Pancreas (tissue), 10 donors: ENCODE measurements around the gene YIPF7. TPM values are rescaled to one million over a fixed set of nuclear protein-coding genes. Genes with fewer than 3 reads are reported as not detected.
A peak's percentile ranks its signal among the peaks of the same experiment; 100 is the strongest.

Experiments used
- ATAC-seq, 4 donors: fragments of 200-7000 bp; cut with Tn5 transposase; one replicate each; pipeline versions ENCODE4 v1.8.0 to v1.9.1; 2020; ENCODE audit warnings: mild to moderate bottlenecking in 4 of 4, moderate library complexity in 4 of 4
- DNase-seq, 6 donors: peaks; one replicate each; pipeline ENCODE4 v3.0.0-alpha.2; 2020
- FAIRE-seq: peaks from 2 replicates; lab custom pipeline; 2012; peaks lifted over from hg19 to GRCh38; lab: Jason Lieb, UNC
- H3K27ac ChIP-seq, 4 donors: fragments of 200-600 bp; sonication (generic); 1 replicate in 3 of 4; 2 replicates in 1 of 4; pipeline versions ENCODE4 v1.5.0 to v1.8.0; 2020
- H3K27me3 ChIP-seq, 4 donors: fragments of 200-600 bp; one replicate each; pipeline ENCODE4 v1.8.0; 2021
- H3K36me3 ChIP-seq, 3 donors: fragments of 200-600 bp; sonication (generic) in 1 of 3; one replicate each; pipeline versions ENCODE4 v1.5.0 to v1.8.0; 2020 to 2021
- H3K4me1 ChIP-seq, 3 donors: fragments of 200-600 bp; one replicate each; pipeline ENCODE4 v1.8.0; 2021
- H3K4me3 ChIP-seq, 4 donors: fragments of 200-600 bp; sonication (generic) in 2 of 4; one replicate each; pipeline versions ENCODE4 v1.5.0 to v1.8.0; 2020 to 2021
- H3K9me3 ChIP-seq, 4 donors: fragments of 200-600 bp; one replicate each; pipeline ENCODE4 v1.8.0; 2021
- CTCF ChIP-seq, 4 donors: fragments of 200-600 bp; sonication (generic) in 3 of 4; IDR thresholded peaks; one replicate each; pipeline versions ENCODE4 v1.5.0 to v1.8.0; 2021; ENCODE audit warnings: antibody characterized with exemption in 4 of 4
- WGBS, 2 donors: extraction: QIAGEN DNeasy Blood & Tissue Kit; methylation state at CpG; one replicate each; pipeline ENCODE4 v1.1.7; 2013; 5-methylcytosine and 5-hydroxymethylcytosine counted together
- intact Hi-C, 3 donors: fragments of 100-400 bp; cut with DNase I; formaldehyde crosslinking; loops; one replicate each; pipeline versions ENCODE4 v1.11.1 to v1.14.2; 2022
- polyA plus RNA-seq, 2 donors: library from polyadenylated mRNA; stranded (reverse); fragments of 200-250 nt; gene quantifications; one replicate each; pipeline ENCODE4 v1.2.3, GENCODE V29; 2013
- total RNA-seq, 6 donors: library from RNA; stranded (reverse); fragmentation: NEBNext Ultra II Directional in 4 of 6; extraction: Animal tissue kit (Norgen Biotek cat#: 25700) in 4 of 6; gene quantifications; one replicate each; pipeline versions ENCODE4 v1.2.1 to v1.2.4, GENCODE V29; 2021 to 2023
- donor health status: healthy with polysubstance abuse.
- donor health status: DM: no; HTN: no; CAD: no; lungs with moderate emphysema.
- donor health status: DM: no; HTN: no; CAD: no.
- donor health status: control.
- donor health status: control.
- donor health status: Bipolar disorder and iron deficiency.
- donor health status: DM: yes; HTN: yes; CAD: no.
- donor health status: DM: no; HTN: no; CAD: no.
- donor health status: DM: no; HTN: no; CAD: no.
- donor health status: DM: yes; HTN: yes; CAD: no.

YIPF7 gene
- total and polyA plus RNA-seq, 8 donors, result 0.14 TPM; not detected in 7

GRCh38 chr4:44678094-44679041 lies 26.9 kb upstream of the YIPF7 start, which contains the start of gene GUF1:
GUF1 (plus strand) TSS chr4:44678420; CDS start chr4:44678623, 203 bp downstream.
- DNase-seq, result peak; percentile 85 to 96 (median 89)

GRCh38 chr4:44675366-44675765 lies 23.9 kb upstream of the YIPF7 start:
- no peak overlapping the region for H3K27ac ChIP-seq
- ATAC-seq (no peak), FAIRE-seq (no peak), DNase-seq (no peak)
- no peaks in the 10 kb centered on the region for H3K27me3 ChIP-seq
- peaks cover 5 to 11% (median 6%) of the 10 kb centered on the region in 3 donors for H3K4me1 ChIP-seq
- WGBS, 2 donors, result 54 to 62% methylated on average over 5 of the region's 5 CpGs
- H3K9me3 ChIP-seq, result no peaks in the 10 kb centered on the region
- intact Hi-C loops, result no loop called here
- no peak for TF ChIP-seq CTCF (IDR thresholded peaks at IDR 0.05)
- no peaks in the 10 kb centered on the region for H3K36me3 ChIP-seq
- H3K4me3 ChIP-seq, result no peak overlapping the region

More at GRCh38 chr4:44678094-44679041, 26.9 kb upstream of the YIPF7 start, which contains the start of gene GUF1:
- peaks cover 5 to 23% (median 6%) of the 10 kb centered on the region in 3 donors for H3K4me1 ChIP-seq
- H3K27ac ChIP-seq, result peak within 1 kb of the TSS; percentile 82 to 91 (median 86)
- H3K27me3 ChIP-seq, result no peaks in the 10 kb centered on the region
- H3K36me3 ChIP-seq, result peaks cover 0 to under 1% (median 0%) of the 10 kb centered on the region in 3 donors
- H3K4me3 ChIP-seq, result peak within 1 kb of the TSS; percentile 70 to 85 (median 78)
- no peak for TF ChIP-seq CTCF (IDR thresholded peaks at IDR 0.05)
- 0 to 1% methylated on average over 57 of the region's 57 CpGs for WGBS, 2 donors
- H3K9me3 ChIP-seq, result no peaks in the 10 kb centered on the region
- intact Hi-C loops, result no loop called here
- ATAC-seq (peak; percentile 95 to 99 (median 98)), FAIRE-seq (peak; percentile 85)

GRCh38 chr4:44674471-44674870 lies 23.0 kb upstream of the YIPF7 start:
- no peak for ATAC-seq
- H3K36me3 ChIP-seq, result no peaks in the 10 kb centered on the region
- DNase-seq, result no peak
- TF ChIP-seq CTCF (IDR thresholded peaks at IDR 0.05), result no peak
- no peak overlapping the region for H3K4me3 ChIP-seq
- FAIRE-seq, result no peak
- H3K9me3 ChIP-seq, result no peaks in the 10 kb centered on the region
- intact Hi-C loops, result no loop called here
- H3K4me1 ChIP-seq, result peaks cover 2 to 4% (median 2%) of the 10 kb centered on the region in 3 donors
- no peak overlapping the region for H3K27ac ChIP-seq
- H3K27me3 ChIP-seq, result no peaks in the 10 kb centered on the region
- 64 to 72% methylated on average over 1 of the region's 1 CpG for WGBS, 2 donors

- FAIRE-seq (no peak), ATAC-seq (no peak), DNase-seq (no peak)
- 81 to 88% methylated on average over 3 of the region's 3 CpGs for WGBS, 2 donors
- H3K36me3 ChIP-seq, result no peaks in the 10 kb centered on the region
- no peaks in the 10 kb centered on the region for H3K9me3 ChIP-seq
- H3K27me3 ChIP-seq, result no peaks in the 10 kb centered on the region
- TF ChIP-seq CTCF (IDR thresholded peaks at IDR 0.05), result no peak
- intact Hi-C loops, result no loop called here
- H3K4me3 ChIP-seq, result no peak overlapping the region
- no peak overlapping the region for H3K27ac ChIP-seq
- H3K4me1 ChIP-seq, result no peaks in the 10 kb centered on the region
Measured at GRCh38 chr4:44671636-44672035, 20.2 kb upstream of the YIPF7 start.
